HG02970 (cell line): ENCODE data around the gene FXYD6.

Source experiments
- ATAC-seq: cut with Tn5 transposase; IDR thresholded peaks from one replicate; pipeline ENCODE4 v1.9.1; 2021; ENCODE audit warnings: mild to moderate bottlenecking, moderate library complexity, moderate number of reproducible peaks; ENCODE audit not compliant: unreplicated experiment, low FRiP score

Gene FXYD6

GRCh38 chr11:117852309-117852708, 24.1 kb downstream of the FXYD6 start:
- no peak for ATAC-seq

GRCh38 chr11:117851852-117852251, 24.6 kb downstream of the FXYD6 start:
- ATAC-seq: no peak

- ATAC-seq: no peak
Measured at GRCh38 chr11:117851106-117851505, 25.4 kb downstream of the FXYD6 start.

- no peak for ATAC-seq
Measured at GRCh38 chr11:117849781-117850414, 26.6 kb downstream of the FXYD6 start.

GRCh38 chr11:117843666-117844484, 32.6 kb downstream of the FXYD6 start:
- no peak for ATAC-seq

GRCh38 chr11:117842131-117842941, 34.1 kb downstream of the FXYD6 start:
- ATAC-seq: no peak

GRCh38 chr11:117841551-117842031, 34.9 kb downstream of the FXYD6 start:
- no peak for ATAC-seq

- no peak for ATAC-seq
Measured at GRCh38 chr11:117840881-117841550, 35.4 kb downstream of the FXYD6 start.

GRCh38 chr11:117839936-117840813, 36.3 kb downstream of the FXYD6 start:
- ATAC-seq: no peak

GRCh38 chr11:117839380-117839881, 37.0 kb downstream of the FXYD6 start:
- ATAC-seq: no peak

GRCh38 chr11:117838901-117839300, 37.6 kb downstream of the FXYD6 start:
- ATAC-seq: no peak

GRCh38 chr11:117837791-117838190, 38.7 kb downstream of the FXYD6 start:
- no peak for ATAC-seq

- ATAC-seq: no peak
Measured at GRCh38 chr11:117837070-117837776, 39.2 kb downstream of the FXYD6 start.

- ATAC-seq: no peak
Measured at GRCh38 chr11:117836077-117836960, 40.1 kb downstream of the FXYD6 start.

GRCh38 chr11:117835576-117835975, 40.9 kb downstream of the FXYD6 start:
- no peak for ATAC-seq

- ATAC-seq: no peak
Measured at GRCh38 chr11:117834838-117835443, 41.5 kb downstream of the FXYD6 start.

GRCh38 chr11:117834068-117834810, 42.2 kb downstream of the FXYD6 start:
- ATAC-seq: no peak
